GM21717 (cell line): ENCODE results near the gene BMPR1B.

Experiments
- ATAC-seq: cut with Tn5 transposase; IDR thresholded peaks from one replicate; pipeline ENCODE4 v1.9.1; 2021; ENCODE audit warnings: mild to moderate bottlenecking, moderate library complexity; ENCODE audit not compliant: unreplicated experiment

BMPR1B gene

DNA sequence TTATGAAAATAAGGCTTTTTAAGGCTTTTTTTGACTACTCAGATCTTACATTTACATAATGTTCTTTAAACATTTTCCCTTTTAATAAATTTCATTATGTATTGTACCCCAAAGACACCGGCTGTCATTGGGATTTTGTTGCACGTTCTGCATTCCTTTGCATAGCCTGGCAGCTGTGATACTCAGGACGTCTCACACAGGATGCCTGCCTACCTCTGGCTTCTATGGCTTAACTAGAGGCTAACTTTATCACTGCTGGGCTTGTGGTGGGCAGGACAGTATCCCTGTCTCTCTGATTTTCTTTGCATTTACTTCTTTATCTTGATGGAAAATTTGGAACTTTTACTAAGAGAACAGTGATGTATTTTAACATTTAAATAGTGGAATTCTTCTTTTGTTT lies 147.8 kb downstream of the BMPR1B start:
- no peak for ATAC-seq

DNA sequence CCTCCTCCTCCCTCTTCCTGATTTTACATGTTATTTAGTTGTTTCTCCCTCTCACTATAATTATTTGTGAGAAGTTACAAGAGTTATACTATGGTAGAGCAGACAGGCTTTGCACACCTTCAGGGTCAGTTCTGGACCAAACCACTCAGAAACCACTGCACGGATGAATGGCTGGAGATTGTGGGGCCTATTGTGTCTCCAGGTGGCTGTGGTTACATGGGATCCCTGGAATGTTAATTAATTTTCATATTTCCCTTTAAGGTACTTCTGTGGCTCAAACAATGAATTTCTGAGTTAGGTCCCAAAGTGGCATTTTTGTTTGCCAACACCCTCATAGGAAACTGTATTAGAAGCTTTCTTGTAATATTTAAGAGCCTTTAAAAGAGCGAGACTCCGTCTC lies 151.9 kb downstream of the BMPR1B start:
- ATAC-seq: no peak

DNA sequence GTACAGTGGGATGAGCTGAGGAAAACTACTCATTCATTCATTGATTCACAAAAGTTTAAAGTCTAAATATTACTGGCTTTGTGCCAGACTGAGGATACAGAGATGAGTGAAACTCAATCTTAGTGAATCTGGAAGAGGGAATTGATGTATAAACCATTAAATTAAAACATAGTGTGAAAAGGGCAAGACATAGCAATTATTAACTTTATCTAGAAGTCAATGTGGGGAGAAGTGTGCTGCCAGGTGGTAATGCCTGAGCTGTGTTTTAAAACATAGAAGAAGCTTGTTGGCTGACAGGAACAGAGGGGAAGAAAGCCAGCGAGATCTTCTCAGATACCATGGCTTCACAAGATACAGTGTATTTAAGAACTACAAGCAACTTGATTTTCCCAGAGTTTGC lies 153.4 kb downstream of the BMPR1B start:
- ATAC-seq: no peak

DNA sequence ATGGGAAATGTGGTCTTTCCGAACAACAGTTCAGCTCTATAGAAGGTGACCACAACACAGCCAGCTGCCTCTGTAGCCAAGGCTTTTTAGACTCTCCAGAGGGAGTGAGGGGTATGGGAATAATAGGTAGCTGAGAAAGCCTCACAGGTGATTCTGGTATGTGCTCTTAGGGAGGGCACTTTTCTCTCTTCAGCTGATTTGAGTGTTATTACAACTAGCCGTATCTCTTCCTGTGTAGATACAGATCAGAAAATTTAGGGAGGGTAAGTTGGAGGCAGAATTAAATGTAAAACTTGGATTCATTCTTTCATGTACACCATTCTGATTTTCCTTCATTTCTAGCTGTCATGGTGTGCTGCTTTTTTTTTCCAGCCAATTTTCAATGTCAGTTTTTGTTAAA lies 154.9 kb downstream of the BMPR1B start:
- no peak for ATAC-seq

DNA sequence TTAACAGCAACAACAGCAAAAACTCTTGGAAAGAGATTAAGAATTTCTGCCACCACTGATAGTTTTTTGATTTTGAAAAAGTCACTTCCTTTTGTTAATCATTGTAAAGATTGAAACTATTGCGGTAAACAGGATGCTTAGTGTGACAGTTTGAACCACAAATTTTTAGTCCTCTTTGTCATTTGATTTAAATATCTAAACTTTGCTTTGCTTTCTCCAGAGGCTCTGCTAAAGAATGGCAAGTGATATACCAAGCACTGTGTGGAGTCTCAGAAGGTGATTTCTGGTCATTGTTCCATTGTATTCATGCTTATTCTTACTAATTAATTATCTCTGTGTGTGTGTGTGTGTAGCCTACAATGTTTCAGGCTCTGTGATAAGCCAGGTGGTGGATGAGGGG lies 155.6 kb downstream of the BMPR1B start:
- no peak for ATAC-seq

DNA sequence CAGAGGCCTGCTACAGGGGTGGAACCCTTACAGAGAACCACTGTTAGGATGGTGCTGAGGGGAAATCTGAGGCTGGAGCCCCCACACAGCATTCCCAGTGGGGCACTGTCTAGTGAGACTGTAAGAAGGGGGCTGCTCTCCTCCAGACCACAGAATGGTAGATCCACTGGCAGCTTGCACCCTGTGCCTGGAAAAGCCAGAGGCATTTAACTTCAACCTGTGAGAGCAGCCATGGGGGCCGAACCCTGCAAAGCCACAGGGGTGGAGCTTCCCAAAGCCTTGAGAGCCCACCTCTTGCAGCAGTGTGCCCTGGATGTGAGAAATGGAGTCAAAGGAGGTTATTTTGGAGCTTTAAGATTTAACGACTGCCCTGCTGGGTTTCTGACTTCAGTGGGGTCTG lies 159.4 kb downstream of the BMPR1B start:
- ATAC-seq: no peak

DNA sequence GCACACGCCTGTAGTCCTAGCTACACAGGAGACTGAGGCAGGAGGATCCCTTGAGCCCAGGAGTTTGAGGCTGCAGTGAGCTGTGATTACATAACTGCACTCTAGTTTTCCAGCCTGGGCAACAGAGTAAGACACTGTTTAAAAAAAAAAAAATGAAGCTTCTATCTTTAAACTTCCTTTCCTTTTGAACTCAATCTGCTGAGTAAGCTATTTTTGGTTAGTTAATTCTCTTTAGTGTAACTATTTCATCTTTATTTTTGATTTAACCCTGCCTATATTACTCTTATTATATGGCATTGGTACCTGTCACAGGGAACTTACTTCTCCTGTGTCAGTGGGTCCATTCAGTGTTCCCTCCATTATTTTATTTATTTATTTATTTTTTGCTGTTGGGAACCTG lies 160.8 kb downstream of the BMPR1B start:
- ATAC-seq: no peak

GRCh38 chr4:94920369-94920768 lies 162.6 kb downstream of the BMPR1B start:
- no peak for ATAC-seq

DNA sequence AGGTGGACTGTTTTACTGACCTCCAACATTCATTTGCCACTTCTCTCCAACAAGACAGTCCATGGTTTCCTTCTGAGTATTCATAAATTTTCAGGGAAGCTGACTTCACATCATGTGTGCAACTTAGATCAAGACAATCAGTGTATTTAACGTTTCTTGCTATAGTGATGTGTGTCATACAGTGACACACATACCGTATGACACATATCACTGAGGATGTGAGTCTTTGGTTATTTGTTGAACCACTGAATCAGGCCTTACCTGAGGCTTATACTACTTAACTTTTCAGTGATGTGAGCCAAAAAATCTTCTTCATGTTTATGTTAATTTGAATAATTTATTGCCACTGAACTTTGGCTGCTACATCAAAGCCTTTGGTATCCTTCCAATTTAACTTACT lies 166.8 kb downstream of the BMPR1B start:
- ATAC-seq: no peak

DNA sequence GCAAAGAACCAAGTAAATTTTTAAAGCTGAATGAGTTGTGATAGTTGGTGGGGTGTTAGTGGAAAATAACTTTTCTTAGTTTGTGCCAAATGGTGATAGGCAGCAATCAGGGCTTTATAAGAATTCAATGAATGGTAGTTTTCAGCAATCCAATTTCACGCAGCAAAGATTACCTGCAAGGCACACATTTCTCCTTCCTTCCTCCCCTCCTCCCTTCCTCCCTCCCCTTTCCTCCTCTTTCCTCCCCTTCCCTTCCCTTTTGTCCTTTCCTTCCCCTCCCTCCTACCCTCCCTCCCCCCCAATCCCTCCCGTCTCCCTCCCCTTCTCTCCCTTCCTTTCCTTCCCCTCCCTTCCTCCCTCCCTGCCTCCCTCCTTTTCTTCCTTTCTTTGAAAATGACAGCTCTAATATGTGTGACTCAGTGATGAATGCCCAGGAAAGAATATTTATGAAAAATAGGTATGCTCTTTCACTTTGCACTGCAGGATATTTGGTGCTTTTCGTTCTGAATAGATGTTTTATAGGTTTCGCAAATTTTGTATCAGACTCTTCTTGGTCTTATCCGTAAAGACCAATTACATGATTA lies 168.1 kb downstream of the BMPR1B start:
- ATAC-seq: no peak

- ATAC-seq: no peak
These were observed 169.2 kb downstream of the BMPR1B start for GRCh38 chr4:94926936-94927335.

DNA sequence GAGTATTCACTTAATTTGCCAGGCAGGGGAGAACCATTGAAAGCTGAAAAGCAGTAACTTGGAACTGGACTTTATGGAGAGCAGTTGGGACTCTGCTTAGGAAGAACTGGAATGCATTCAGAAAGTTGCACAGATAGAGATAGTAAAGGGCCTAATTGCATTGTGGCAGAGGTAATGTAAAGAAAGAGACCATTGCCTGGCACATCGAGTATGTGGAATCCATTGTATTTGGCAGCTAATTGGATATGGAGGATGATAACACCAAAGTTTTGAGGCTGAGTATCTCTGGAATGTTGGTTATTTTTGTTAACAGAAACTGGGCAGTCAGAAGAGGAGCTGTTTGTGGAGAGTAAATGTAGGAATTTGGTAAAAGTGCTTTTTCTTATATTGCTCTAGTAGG lies 169.9 kb downstream of the BMPR1B start:
- no peak for ATAC-seq

DNA sequence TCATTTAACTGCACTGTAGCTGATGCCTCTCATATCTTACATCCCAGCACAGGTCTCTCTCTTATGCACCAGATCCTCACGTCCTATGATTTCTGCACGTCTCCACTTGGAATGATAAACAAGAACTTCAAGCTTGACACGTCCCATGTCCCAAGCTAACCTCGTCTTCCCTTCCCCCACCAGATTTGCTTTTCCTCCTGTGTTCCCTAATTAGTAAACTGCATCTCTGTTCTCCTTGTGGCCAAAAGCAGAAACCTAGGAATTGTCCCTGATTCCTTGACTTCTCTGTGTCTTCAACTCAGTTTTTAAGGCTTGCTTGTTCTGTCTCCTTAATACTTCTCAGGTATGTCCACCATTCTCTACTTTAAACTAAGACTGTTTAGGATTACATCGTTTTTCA lies 171.9 kb downstream of the BMPR1B start:
- no peak for ATAC-seq

GRCh38 chr4:94931626-94932025 lies 173.9 kb downstream of the BMPR1B start:
- no peak for ATAC-seq

GRCh38 chr4:94932366-94932765 lies 174.6 kb downstream of the BMPR1B start:
- ATAC-seq: no peak

- no peak for ATAC-seq
These were observed 176.0 kb downstream of the BMPR1B start for GRCh38 chr4:94933799-94934198.

DNA sequence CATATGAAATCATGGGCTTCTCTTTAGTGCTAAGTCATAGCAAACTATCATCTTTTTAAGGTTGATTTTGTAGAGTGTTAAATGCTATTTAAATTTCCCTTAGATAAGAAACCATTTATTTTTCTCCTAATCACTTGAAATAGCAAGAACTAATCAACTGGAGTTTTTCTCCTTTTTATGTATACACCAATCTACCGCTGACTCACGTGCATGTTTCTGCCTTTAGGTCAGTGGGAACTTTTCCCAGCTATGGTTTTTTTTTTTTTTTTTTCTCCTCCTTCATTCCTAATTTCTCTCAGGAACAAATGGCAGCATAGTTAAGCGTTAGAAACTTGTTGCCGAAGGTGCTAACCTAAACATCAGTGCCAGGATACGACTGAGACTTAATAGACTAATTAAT lies 176.4 kb downstream of the BMPR1B start:
- no peak for ATAC-seq

DNA sequence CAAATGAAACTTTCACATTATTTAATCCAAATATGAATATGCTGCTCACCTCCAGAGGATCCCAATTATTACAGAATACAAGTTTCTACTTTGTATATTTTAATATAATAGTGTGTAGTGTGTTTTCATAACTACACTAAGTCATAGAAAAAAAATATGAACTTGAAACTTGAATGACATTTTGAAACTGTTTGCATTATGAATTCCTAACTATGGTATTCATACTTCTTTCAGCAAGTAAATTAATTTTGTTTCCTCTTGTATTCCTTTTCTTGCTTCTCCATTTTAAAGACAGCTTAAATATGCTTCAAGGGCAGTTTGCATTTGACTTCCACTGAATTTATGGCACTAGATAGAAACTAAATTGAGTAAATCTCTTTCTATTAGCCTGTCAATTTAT lies 177.1 kb downstream of the BMPR1B start:
- ATAC-seq: no peak

DNA sequence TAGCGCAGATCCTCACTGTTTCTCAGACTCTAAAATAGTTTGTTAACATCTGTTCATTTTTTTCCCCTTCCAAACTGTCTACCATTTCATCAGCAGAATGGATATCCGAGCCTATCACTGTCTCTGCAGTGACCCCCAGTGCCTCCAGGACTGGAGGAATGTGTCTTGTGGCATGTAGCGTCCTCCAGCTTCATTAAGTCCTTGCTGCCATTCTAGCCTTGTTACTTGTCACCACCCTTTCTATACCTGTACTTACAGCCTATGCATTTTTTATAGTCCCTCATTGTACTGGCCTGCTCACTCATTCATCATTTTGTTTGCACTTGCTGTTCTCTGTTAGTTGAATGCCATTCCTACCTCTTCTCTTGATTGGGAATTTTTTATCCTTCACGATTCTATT lies 179.1 kb downstream of the BMPR1B start:
- no peak for ATAC-seq

GRCh38 chr4:94939791-94940519 lies 182.2 kb downstream of the BMPR1B start:
- no peak for ATAC-seq

- ATAC-seq: no peak
These were observed 182.8 kb downstream of the BMPR1B start for GRCh38 chr4:94940520-94940908.

DNA sequence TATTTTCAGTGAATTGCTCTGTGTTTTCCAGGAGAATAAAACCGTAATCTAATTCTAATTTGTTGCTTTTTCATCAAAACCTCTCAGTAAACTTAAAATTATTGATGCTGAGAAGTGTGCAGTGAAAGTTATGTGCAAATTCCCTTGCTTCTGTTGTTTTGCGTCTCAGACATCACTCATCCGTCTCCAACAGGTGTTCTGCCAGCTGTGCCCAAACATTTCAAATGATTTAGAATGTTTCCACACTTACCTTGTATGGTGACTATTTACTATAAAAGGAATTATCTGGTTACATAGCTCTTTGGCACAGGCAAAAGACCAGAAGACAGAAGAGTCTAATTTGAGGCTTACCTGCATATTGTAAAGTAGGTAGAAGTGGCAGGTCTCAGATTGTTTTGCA lies 184.0 kb downstream of the BMPR1B start:
- ATAC-seq: no peak

- ATAC-seq: no peak
These were observed 187.0 kb downstream of the BMPR1B start for GRCh38 chr4:94944726-94945125.
